Loucy (cell line): Measurements from ENCODE around the gene FAM124A.

ENCODE experiments used
- H2AFZ ChIP-seq: fragments of 200-600 bp; sonication (generic); 2 replicates; pipeline ENCODE4 v1.6.0; 2016; ENCODE audit warnings: antibody characterized with exemption, mild to moderate bottlenecking, low read length, moderate library complexity
- H3F3A ChIP-seq: fragments of 200-600 bp; 2 replicates; pipeline ENCODE4 v1.6.0; 2016; ENCODE audit warnings: antibody characterized with exemption, low read depth, mild to moderate bottlenecking
- H3K27me3 ChIP-seq: fragments of 200-600 bp; sonication (generic); 2 replicates; pipeline ENCODE4 v1.6.1; 2014; ENCODE audit warnings: low read length, mild to moderate bottlenecking; ENCODE audit not compliant: insufficient read depth, poor library complexity, severe bottlenecking
- H3K36me3 ChIP-seq: fragments of 200-600 bp; sonication (generic); 2 replicates; pipeline ENCODE4 v1.6.1; 2016; ENCODE audit warnings: low read length; ENCODE audit not compliant: insufficient read depth
- H3K4me1 ChIP-seq: fragments of 200-600 bp; sonication (generic); 2 replicates; pipeline ENCODE4 v1.5.1; 2014; ENCODE audit warnings: low read length, mild to moderate bottlenecking; ENCODE audit not compliant: insufficient read depth, poor library complexity, severe bottlenecking
- H3K4me2 ChIP-seq: fragments of 200-600 bp; sonication (generic); 2 replicates; pipeline ENCODE4 v1.6.0; 2014; ENCODE audit warnings: antibody characterized with exemption, low read length, low read depth, mild to moderate bottlenecking; ENCODE audit not compliant: poor library complexity, severe bottlenecking
- H3K4me3 ChIP-seq: fragments of 200-600 bp; sonication (generic); 2 replicates; pipeline ENCODE4 v1.5.1; 2014; ENCODE audit warnings: low read length, mild to moderate bottlenecking, mixed read lengths; ENCODE audit not compliant: poor library complexity, severe bottlenecking
- H3K79me2 ChIP-seq: fragments of 200-600 bp; sonication (generic); 2 replicates; pipeline ENCODE4 v1.6.1; 2014; ENCODE audit warnings: low read length; ENCODE audit not compliant: insufficient read depth
- H3K9ac ChIP-seq: fragments of 200-600 bp; sonication (generic); 2 replicates; pipeline ENCODE4 v1.6.0; 2014; ENCODE audit warnings: mild to moderate bottlenecking, low read depth, low read length, moderate library complexity; ENCODE audit not compliant: poor library complexity, severe bottlenecking
- H3K9me2 ChIP-seq: fragments of 200-600 bp; sonication (generic); replicated peaks from 2 replicates; pipeline ENCODE4 v1.6.1; 2016; ENCODE audit warnings: low read depth, low read length, mixed read lengths
- H3K9me3 ChIP-seq: fragments of 200-600 bp; sonication (generic); 2 replicates; pipeline ENCODE4 v1.6.1; 2014; ENCODE audit warnings: mild to moderate bottlenecking, antibody characterized with exemption, low read length, low read depth; ENCODE audit not compliant: insufficient read depth
- H4K20me1 ChIP-seq: fragments of 200-600 bp; sonication (generic); 2 replicates; pipeline ENCODE4 v1.6.0; 2014; ENCODE audit warnings: antibody characterized with exemption, low read length, mild to moderate bottlenecking; ENCODE audit not compliant: insufficient read depth, poor library complexity, severe bottlenecking
- EZH2phosphoT487 ChIP-seq: fragments of 200-600 bp; IDR thresholded peaks from 2 replicates; pipeline ENCODE4 v1.6.1; 2018; ENCODE audit warnings: antibody characterized with exemption, mild to moderate bottlenecking, moderate library complexity, borderline replicate concordance
- TF ChIP-seq, protein P1 (sequence below): fragments of 200-600 bp; sonication (generic); conservative IDR thresholded peaks from 2 replicates; pipeline ENCODE4 v1.5.1; 2014; ENCODE audit warnings: mild to moderate bottlenecking, antibody characterized with exemption, low read length

FAM124A gene

DNA sequence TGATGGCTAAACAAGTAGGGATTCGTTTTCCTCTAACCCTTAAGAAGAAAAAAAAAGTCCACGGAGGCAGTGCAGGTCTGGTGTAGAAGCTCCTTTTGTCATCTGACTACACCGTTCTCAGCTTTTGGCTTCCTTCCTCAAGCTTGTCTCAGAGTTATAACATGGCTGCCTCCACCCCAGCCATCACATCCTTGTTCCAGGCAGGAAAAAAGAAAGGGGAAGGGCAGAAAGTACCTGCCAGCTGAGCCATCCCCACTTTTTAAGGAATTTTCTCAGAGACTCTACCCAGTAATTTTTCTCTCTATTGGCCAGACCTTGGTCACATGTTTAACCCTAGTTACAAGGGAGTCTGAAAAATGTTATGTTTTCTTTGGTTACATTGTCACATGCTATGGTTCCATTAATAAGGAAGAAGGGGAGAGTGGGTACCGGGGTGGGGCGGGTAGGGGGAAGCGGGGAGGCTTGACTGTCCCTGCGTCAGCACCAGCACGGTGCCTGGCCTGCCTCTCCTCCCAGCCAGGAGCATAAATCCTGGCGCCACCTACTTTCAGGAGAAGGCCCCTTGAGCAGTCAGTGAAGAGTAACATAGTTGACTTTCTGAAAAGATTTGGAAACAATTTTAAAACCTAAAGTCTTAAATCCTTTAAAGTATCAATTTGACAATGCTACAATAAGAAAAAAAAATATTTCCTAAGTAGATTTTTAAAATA, 11.1 kb downstream of the FAM124A start:
- Histone ChIP-seq H3K9me2 (no peaks in the 10 kb centered on the region), H3K27me3 (peaks cover 11% of the 10 kb centered on the region), H3K79me2 (no peaks in the 10 kb centered on the region), H2AFZ (no peak overlapping the region), H3K36me3 (no peaks in the 10 kb centered on the region), H3K4me2 (no peak overlapping the region), H3K9ac (no peak overlapping the region), H3K4me1 (no peaks in the 10 kb centered on the region), H3K4me3 (no peak overlapping the region), H3F3A (no peaks in the 10 kb centered on the region), H3K9me3 (no peaks in the 10 kb centered on the region), H4K20me1 (no peaks in the 10 kb centered on the region)
- no peak for TF ChIP-seq EZH2phosphoT487
- TF ChIP-seq, protein P1, sequence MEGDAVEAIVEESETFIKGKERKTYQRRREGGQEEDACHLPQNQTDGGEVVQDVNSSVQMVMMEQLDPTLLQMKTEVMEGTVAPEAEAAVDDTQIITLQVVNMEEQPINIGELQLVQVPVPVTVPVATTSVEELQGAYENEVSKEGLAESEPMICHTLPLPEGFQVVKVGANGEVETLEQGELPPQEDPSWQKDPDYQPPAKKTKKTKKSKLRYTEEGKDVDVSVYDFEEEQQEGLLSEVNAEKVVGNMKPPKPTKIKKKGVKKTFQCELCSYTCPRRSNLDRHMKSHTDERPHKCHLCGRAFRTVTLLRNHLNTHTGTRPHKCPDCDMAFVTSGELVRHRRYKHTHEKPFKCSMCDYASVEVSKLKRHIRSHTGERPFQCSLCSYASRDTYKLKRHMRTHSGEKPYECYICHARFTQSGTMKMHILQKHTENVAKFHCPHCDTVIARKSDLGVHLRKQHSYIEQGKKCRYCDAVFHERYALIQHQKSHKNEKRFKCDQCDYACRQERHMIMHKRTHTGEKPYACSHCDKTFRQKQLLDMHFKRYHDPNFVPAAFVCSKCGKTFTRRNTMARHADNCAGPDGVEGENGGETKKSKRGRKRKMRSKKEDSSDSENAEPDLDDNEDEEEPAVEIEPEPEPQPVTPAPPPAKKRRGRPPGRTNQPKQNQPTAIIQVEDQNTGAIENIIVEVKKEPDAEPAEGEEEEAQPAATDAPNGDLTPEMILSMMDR, result no peak

DNA sequence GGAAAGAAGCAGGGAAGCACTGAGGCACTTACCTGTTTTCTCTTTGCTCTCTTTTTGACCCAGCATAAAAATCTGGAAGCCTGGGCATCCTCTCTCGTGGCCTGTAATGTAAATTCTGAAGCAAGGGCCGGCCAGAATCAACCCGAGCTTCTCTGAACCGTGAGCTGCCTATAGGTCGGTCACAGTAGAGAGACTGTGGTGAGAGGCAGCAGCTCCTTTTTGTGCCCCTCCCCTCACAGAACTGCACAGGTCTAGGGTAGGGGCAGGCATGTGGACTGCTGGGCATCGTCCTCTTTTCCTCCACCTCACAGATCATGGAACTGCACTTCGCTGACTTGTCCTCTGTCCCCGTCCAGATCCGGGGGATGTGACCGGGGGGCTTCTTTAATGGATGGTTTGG, 12.5 kb downstream of the FAM124A start:
- peaks cover 11% of the 10 kb centered on the region for H3K27me3 ChIP-seq
- no peaks in the 10 kb centered on the region for H3K36me3 ChIP-seq
- no peaks in the 10 kb centered on the region for H3F3A ChIP-seq
- no peaks in the 10 kb centered on the region for H3K9me2 ChIP-seq
- no peak overlapping the region for H3K4me2 ChIP-seq
- no peaks in the 10 kb centered on the region for H3K9me3 ChIP-seq
- no peak overlapping the region for H3K9ac ChIP-seq
- no peak overlapping the region for H3K4me3 ChIP-seq
- H3K4me1 ChIP-seq, result no peaks in the 10 kb centered on the region
- no peak overlapping the region for H2AFZ ChIP-seq
- no peaks in the 10 kb centered on the region for H3K79me2 ChIP-seq
- TF ChIP-seq EZH2phosphoT487, result no peak
- TF ChIP-seq, protein P1, result no peak
- no peaks in the 10 kb centered on the region for H4K20me1 ChIP-seq

DNA sequence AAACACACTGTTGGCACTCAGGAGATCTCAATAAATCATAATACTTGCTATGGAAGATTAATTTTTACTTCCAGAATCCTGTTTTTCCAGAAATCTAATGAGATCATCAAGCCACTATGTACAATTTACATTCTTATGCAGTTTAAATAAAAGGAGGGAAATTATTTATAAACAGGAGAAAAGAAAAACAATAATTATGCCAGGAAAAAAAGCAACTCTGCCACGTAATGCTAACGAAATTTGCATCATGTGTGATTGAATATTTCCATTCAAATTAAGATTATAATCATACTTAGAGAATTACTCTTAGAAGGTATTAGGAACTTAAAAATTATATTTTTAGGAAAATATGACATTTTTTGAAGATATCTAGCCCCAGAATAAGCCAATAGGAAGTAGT, 13.0 kb downstream of the FAM124A start:
- no peaks in the 10 kb centered on the region for H3K9me3 ChIP-seq
- no peaks in the 10 kb centered on the region for H3F3A ChIP-seq
- peaks cover 11% of the 10 kb centered on the region for H3K27me3 ChIP-seq
- H3K79me2 ChIP-seq, result no peaks in the 10 kb centered on the region
- H3K36me3 ChIP-seq, result no peaks in the 10 kb centered on the region
- no peak overlapping the region for H2AFZ ChIP-seq
- no peaks in the 10 kb centered on the region for H3K9me2 ChIP-seq
- H3K4me2 ChIP-seq, result no peak overlapping the region
- no peak for TF ChIP-seq EZH2phosphoT487
- TF ChIP-seq, protein P1, result no peak
- H3K4me3 ChIP-seq, result no peak overlapping the region
- H4K20me1 ChIP-seq, result no peaks in the 10 kb centered on the region
- no peak overlapping the region for H3K9ac ChIP-seq
- no peaks in the 10 kb centered on the region for H3K4me1 ChIP-seq
